Neural crest cell (in vitro differentiated cells): ENCODE results near the gene LUC7L. TPM values are rescaled to one million over a fixed set of nuclear protein-coding genes. Genes with fewer than 3 reads are reported as not detected.

ENCODE experiments used
- DNase-seq: peaks from one replicate; pipeline ENCODE4 v3.0.0; 2021; ENCODE audit warnings: low read depth, mixed read lengths, low spot score
- H3K27ac Mint-ChIP-seq: one replicate; pipeline ENCODE4 v1.8.0; 2021; ENCODE audit warnings: mild to moderate bottlenecking, mixed read lengths; ENCODE audit not compliant: unreplicated experiment
- H3K27me3 Mint-ChIP-seq: 2 replicates; pipeline ENCODE4 v1.8.0; 2021; ENCODE audit warnings: low read depth, mild to moderate bottlenecking, mixed read lengths
- H3K36me3 Mint-ChIP-seq: 2 replicates; pipeline ENCODE4 v1.8.0; 2021; ENCODE audit warnings: low read depth, mild to moderate bottlenecking, mixed read lengths
- H3K4me1 Mint-ChIP-seq: 2 replicates; pipeline ENCODE4 v1.8.0; 2021; ENCODE audit warnings: mixed read lengths
- H3K4me3 Mint-ChIP-seq: one replicate; pipeline ENCODE4 v1.8.0; 2021; ENCODE audit warnings: mild to moderate bottlenecking, mixed read lengths
- H3K9me3 Mint-ChIP-seq: 2 replicates; pipeline ENCODE4 v1.8.0; 2021; ENCODE audit warnings: mixed read lengths
- CTCF ChIP-seq: fragments of 200-600 bp; sonication (generic); conservative IDR thresholded peaks from 2 replicates; pipeline ENCODE4 v1.5.0; 2021; ENCODE audit warnings: antibody characterized with exemption, mild to moderate bottlenecking
- total RNA-seq: library from RNA; stranded (reverse); gene quantifications from 2 replicates; pipeline ENCODE4 v1.2.1, GENCODE V29; 2021

Gene LUC7L
- total RNA-seq, 1 donor from 2014 or later, result 177 TPM

GRCh38 chr16:183005-183404, 46.2 kb downstream of the LUC7L start:
- TF ChIP-seq CTCF, result no peak
- peak overlapping the region; percentile 65 for H3K4me3 Mint-ChIP-seq
- H3K27me3 Mint-ChIP-seq, result peaks cover 29% of the 10 kb centered on the region
- peaks cover 3% of the 10 kb centered on the region for H3K4me1 Mint-ChIP-seq
- H3K9me3 Mint-ChIP-seq, result no peaks in the 10 kb centered on the region
- no peak overlapping the region for H3K27ac Mint-ChIP-seq
- DNase-seq, result no peak
- peaks cover 9% of the 10 kb centered on the region for H3K36me3 Mint-ChIP-seq

GRCh38 chr16:181565-182021, 47.7 kb downstream of the LUC7L start:
- no peak overlapping the region for H3K27ac Mint-ChIP-seq
- peaks cover 40% of the 10 kb centered on the region for H3K27me3 Mint-ChIP-seq
- TF ChIP-seq CTCF, result peak; percentile 96
- no peaks in the 10 kb centered on the region for H3K9me3 Mint-ChIP-seq
- no peak for DNase-seq
- peaks cover 6% of the 10 kb centered on the region for H3K4me1 Mint-ChIP-seq
- H3K4me3 Mint-ChIP-seq, result peak overlapping the region; percentile 69
- H3K36me3 Mint-ChIP-seq, result peaks cover 9% of the 10 kb centered on the region

- peaks cover 6% of the 10 kb centered on the region for H3K4me1 Mint-ChIP-seq
- H3K36me3 Mint-ChIP-seq, result peaks cover 9% of the 10 kb centered on the region
- H3K27ac Mint-ChIP-seq, result no peak overlapping the region
- peak; percentile 89 for DNase-seq
- no peak for TF ChIP-seq CTCF
- H3K27me3 Mint-ChIP-seq, result peaks cover 42% of the 10 kb centered on the region
- H3K9me3 Mint-ChIP-seq, result no peaks in the 10 kb centered on the region
- H3K4me3 Mint-ChIP-seq, result peak overlapping the region; percentile 64
These were observed 48.3 kb downstream of the LUC7L start for GRCh38 chr16:180681-181564.

- H3K9me3 Mint-ChIP-seq, result no peaks in the 10 kb centered on the region
- H3K4me1 Mint-ChIP-seq, result peaks cover 6% of the 10 kb centered on the region
- no peak within 1 kb of the TSS for H3K27ac Mint-ChIP-seq
- H3K27me3 Mint-ChIP-seq, result peaks cover 49% of the 10 kb centered on the region
- peak; percentile 75 for DNase-seq
- H3K4me3 Mint-ChIP-seq, result peak within 1 kb of the TSS; percentile 64
- TF ChIP-seq CTCF, result peak; percentile 71
- H3K36me3 Mint-ChIP-seq, result peaks cover 5% of the 10 kb centered on the region
These were observed 49.1 kb downstream of the LUC7L start, which contains the start of gene HBQ1 for GRCh38 chr16:180101-180675. Gene HBQ1 (plus strand): TSS chr16:180459. CDS start chr16:180487, 28 bp downstream.

- Mint-ChIP-seq H3K27ac (no peak overlapping the region), H3K36me3 (peaks cover 5% of the 10 kb centered on the region), H3K9me3 (no peaks in the 10 kb centered on the region), H3K4me3 (peak overlapping the region; percentile 56), H3K27me3 (peaks cover 57% of the 10 kb centered on the region), H3K4me1 (peaks cover 6% of the 10 kb centered on the region)
- no peak for DNase-seq
- no peak for TF ChIP-seq CTCF
These were observed 49.8 kb downstream of the LUC7L start for GRCh38 chr16:179211-180092.
